Measurements from ENCODE around the gene TTLL11. TPM values are rescaled to one million over a fixed set of nuclear protein-coding genes. Genes with fewer than 3 reads are reported as not detected.

Gene TTLL11
- total and polyA plus RNA-seq, 2 experiments from 2014 or later = 5.1 to 6.3 TPM

GRCh38 chr9:122133263-122133983, 40.3 kb upstream of the TTLL11 start:
- H4K20me1 ChIP-seq (ENCODE audit: insufficient read depth) = no peaks in the 10 kb centered on the region
- 86 to 88% methylated on average over 12 of the region's 12 CpGs for WGBS, 2 experiments (ENCODE audit: low coverage in 1 of 2, low lambda C conversion rate in 2 of 2, missing lambda C conversion rate in 2 of 2)
- H3K9me3 ChIP-seq (ENCODE audit: low read depth) = no peaks in the 10 kb centered on the region
- H3K4me3 ChIP-seq = no peak overlapping the region
- no peaks in the 10 kb centered on the region for H3K79me2 ChIP-seq (ENCODE audit: insufficient read depth)
- no peak overlapping the region for H2AFZ ChIP-seq
- no peaks in the 10 kb centered on the region for H3K27me3 ChIP-seq (replicated peaks; ENCODE audit: insufficient read depth)
- H3K9me2 ChIP-seq (ENCODE audit: insufficient read depth) = no peaks in the 10 kb centered on the region
- no peak overlapping the region for H3K27ac ChIP-seq
- H3K36me3 ChIP-seq (ENCODE audit: low read depth) = no peaks in the 10 kb centered on the region
- peaks cover 5% of the 10 kb centered on the region for H3K4me1 ChIP-seq (ENCODE audit: insufficient read depth)
- TF ChIP-seq EZH2phosphoT487 (IDR thresholded peaks at IDR 0.05; ENCODE audit: insufficient read depth, low read depth) = no peak
- TF ChIP-seq EZH2 (IDR thresholded peaks at IDR 0.05; ENCODE audit: insufficient read depth, poor library complexity, severe bottlenecking) = no peak
- in situ Hi-C loops (cut with MboI) = no loop called here
- no peak overlapping the region for H3K9ac ChIP-seq
- H3F3A ChIP-seq (ENCODE audit: insufficient read depth) = no peaks in the 10 kb centered on the region
- H3K4me2 ChIP-seq (ENCODE audit: unreplicated experiment) = no peak overlapping the region
- DNase-seq = no peak

DNA sequence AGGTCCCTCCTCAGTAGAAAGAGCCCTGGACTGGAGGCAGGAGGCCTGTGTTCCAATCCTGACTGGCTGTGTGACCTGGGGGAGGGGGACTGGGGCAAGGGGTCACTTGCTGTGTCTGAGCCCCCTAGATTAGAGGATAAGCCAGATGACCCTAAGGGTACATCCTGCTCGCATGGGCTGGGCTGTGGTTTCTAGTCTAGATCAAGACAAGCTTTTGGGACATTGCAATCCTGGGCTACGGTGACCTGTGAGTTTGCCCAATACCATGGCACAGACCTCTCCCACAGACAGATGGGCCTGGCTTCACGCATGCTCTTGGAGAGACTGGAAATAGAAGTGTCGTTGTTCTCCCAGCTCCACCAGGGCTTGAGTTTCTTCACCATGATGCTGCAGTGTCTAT, 39.4 kb upstream of the TTLL11 start:
- Histone ChIP-seq H3K4me3 (no peak overlapping the region), H3K9me3 (ENCODE audit: low read depth) (no peaks in the 10 kb centered on the region), H3K9ac (no peak overlapping the region), H3K27me3 (replicated peaks; ENCODE audit: insufficient read depth) (no peaks in the 10 kb centered on the region), H3K79me2 (ENCODE audit: insufficient read depth) (no peaks in the 10 kb centered on the region), H3K9me2 (ENCODE audit: insufficient read depth) (no peaks in the 10 kb centered on the region), H4K20me1 (ENCODE audit: insufficient read depth) (no peaks in the 10 kb centered on the region), H3F3A (ENCODE audit: insufficient read depth) (no peaks in the 10 kb centered on the region), H3K27ac (no peak overlapping the region), H2AFZ (no peak overlapping the region), H3K4me1 (ENCODE audit: insufficient read depth) (peaks cover 5% of the 10 kb centered on the region), H3K36me3 (ENCODE audit: low read depth) (no peaks in the 10 kb centered on the region), H3K4me2 (ENCODE audit: unreplicated experiment) (no peak overlapping the region)
- in situ Hi-C loops (cut with MboI) = no loop called here
- no peak for DNase-seq
- no peak for TF ChIP-seq EZH2phosphoT487 (IDR thresholded peaks at IDR 0.05; ENCODE audit: insufficient read depth, low read depth)
- TF ChIP-seq EZH2 (IDR thresholded peaks at IDR 0.05; ENCODE audit: insufficient read depth, poor library complexity, severe bottlenecking) = no peak
- WGBS, 2 experiments (ENCODE audit: low coverage in 1 of 2, low lambda C conversion rate in 2 of 2, missing lambda C conversion rate in 2 of 2) = 83 to 92% methylated on average over 4 of the region's 4 CpGs

DNA sequence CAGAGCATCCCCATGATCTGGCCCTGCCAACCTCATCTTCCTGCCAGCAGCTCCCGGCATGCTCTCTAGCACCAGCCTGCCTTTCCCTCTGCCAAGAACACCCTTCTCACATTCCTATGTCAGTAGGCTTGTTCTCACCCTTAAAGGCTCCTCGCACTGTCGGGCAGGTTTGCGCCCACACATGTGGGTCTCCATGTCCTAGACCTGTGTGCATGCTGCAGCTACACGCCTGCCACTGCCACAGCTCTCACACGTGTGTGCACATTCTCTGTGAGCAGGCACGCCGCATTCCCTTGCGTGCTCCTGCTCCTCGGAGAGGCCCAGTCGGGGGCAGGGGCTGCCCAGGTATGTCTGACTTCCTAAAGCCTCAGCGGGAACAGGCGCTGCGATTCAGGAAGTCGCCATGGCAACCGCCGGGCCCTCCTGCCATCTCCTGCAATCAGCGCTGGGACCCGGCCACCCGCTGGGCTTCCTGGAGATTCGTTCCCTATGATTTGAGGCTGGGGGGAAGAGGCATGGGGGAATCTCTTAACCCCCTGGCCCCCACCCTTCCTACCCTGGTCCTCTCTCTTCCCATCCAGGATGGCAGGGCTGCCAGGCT, 38.4 kb upstream of the TTLL11 start:
- 24 to 27% methylated on average over 20 to 21 of the region's 21 CpGs for WGBS, 2 experiments (ENCODE audit: low coverage in 1 of 2, low lambda C conversion rate in 2 of 2, missing lambda C conversion rate in 2 of 2)
- Histone ChIP-seq H4K20me1 (ENCODE audit: insufficient read depth) (no peaks in the 10 kb centered on the region), H3K9me2 (ENCODE audit: insufficient read depth) (no peaks in the 10 kb centered on the region), H2AFZ (no peak overlapping the region), H3K4me1 (ENCODE audit: insufficient read depth) (peaks cover 5% of the 10 kb centered on the region), H3K27ac (no peak overlapping the region), H3K79me2 (ENCODE audit: insufficient read depth) (no peaks in the 10 kb centered on the region), H3K27me3 (replicated peaks; ENCODE audit: insufficient read depth) (no peaks in the 10 kb centered on the region), H3K9me3 (ENCODE audit: low read depth) (no peaks in the 10 kb centered on the region), H3F3A (ENCODE audit: insufficient read depth) (no peaks in the 10 kb centered on the region), H3K4me2 (ENCODE audit: unreplicated experiment) (no peak overlapping the region), H3K36me3 (ENCODE audit: low read depth) (no peaks in the 10 kb centered on the region), H3K9ac (no peak overlapping the region), H3K4me3 (no peak overlapping the region)
- TF ChIP-seq EZH2phosphoT487 (IDR thresholded peaks at IDR 0.05; ENCODE audit: insufficient read depth, low read depth) (no peak), EZH2 (IDR thresholded peaks at IDR 0.05; ENCODE audit: insufficient read depth, poor library complexity, severe bottlenecking) (no peak)
- no peak for DNase-seq
- in situ Hi-C loops (cut with MboI) = no loop called here

- Histone ChIP-seq H3K4me3 (no peak overlapping the region), H3K9ac (no peak overlapping the region), H3K4me2 (ENCODE audit: unreplicated experiment) (no peak overlapping the region), H3K79me2 (ENCODE audit: insufficient read depth) (no peaks in the 10 kb centered on the region), H4K20me1 (ENCODE audit: insufficient read depth) (no peaks in the 10 kb centered on the region), H3K27ac (no peak overlapping the region), H3K36me3 (ENCODE audit: low read depth) (no peaks in the 10 kb centered on the region), H3K9me2 (ENCODE audit: insufficient read depth) (no peaks in the 10 kb centered on the region), H3K9me3 (ENCODE audit: low read depth) (no peaks in the 10 kb centered on the region), H2AFZ (no peak overlapping the region), H3F3A (ENCODE audit: insufficient read depth) (no peaks in the 10 kb centered on the region), H3K4me1 (ENCODE audit: insufficient read depth) (peaks cover 12% of the 10 kb centered on the region), H3K27me3 (replicated peaks; ENCODE audit: insufficient read depth) (no peaks in the 10 kb centered on the region)
- no peak for DNase-seq
- in situ Hi-C loops (cut with MboI) = no loop called here
- no peak for TF ChIP-seq EZH2phosphoT487 (IDR thresholded peaks at IDR 0.05; ENCODE audit: insufficient read depth, low read depth)
- no peak for TF ChIP-seq EZH2 (IDR thresholded peaks at IDR 0.05; ENCODE audit: insufficient read depth, poor library complexity, severe bottlenecking)
- 54 to 61% methylated on average over 4 of the region's 4 CpGs for WGBS, 2 experiments (ENCODE audit: low coverage in 1 of 2, low lambda C conversion rate in 2 of 2, missing lambda C conversion rate in 2 of 2)
Observed at GRCh38 chr9:122130837-122131236, 37.7 kb upstream of the TTLL11 start.
